Posterior cingulate gyrus (tissue), 11 donors: Measurements from ENCODE around the gene CADPS.
A peak's percentile ranks its signal among the peaks of the same experiment; 100 is the strongest.

Experiments
- DNase-seq, 10 donors: peaks; one replicate each; pipeline versions ENCODE4 v3.0.0 to v3.0.0-alpha.2; 2020 to 2021; ENCODE audit warnings: mixed read lengths in 3 of 10
- intact Hi-C: fragments of 100-400 bp; cut with DNase I; formaldehyde crosslinking; loops from one replicate; pipeline ENCODE4 v1.15.1; 2023

The CADPS gene

DNA sequence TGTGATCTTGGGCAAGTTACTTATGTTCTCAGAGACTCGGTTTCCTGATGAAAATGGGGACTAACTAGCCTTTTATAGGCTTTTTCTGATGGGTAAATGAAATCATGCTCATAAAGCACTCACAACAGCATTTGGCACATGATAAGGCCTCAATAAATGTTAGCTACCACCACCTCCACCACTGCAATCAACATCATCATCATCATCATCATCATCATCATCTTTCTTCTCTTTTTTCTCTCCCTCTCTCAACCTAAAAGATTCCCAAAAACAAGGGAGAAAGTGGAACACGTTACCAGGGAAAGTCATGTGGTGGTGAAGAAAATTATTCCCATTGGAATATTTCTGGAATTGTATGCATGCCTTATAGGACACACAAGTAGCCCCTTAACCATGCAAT lies 468.3 kb downstream of the CADPS start:
- intact Hi-C loops: no loop called here

DNA sequence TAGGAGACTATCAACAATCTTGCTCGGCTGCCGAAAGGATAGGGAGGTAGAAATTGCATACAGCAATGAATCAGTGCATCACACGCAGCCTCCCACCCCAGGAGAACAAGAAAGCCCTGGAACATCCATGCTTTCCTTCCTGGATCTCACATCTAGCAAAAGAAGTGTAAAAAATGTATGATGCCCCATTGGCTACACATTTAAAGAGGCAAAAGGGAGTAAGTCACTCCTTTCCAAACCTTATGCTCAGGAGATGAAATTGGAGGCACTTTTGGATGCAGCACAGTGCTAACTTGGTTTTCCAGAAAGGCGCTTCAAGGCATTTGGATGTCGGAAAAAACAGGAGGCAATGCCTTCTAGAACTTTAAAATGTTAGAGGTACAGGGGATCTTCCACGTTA lies 469.6 kb downstream of the CADPS start:
- intact Hi-C loops: no loop called here
- no peak for DNase-seq

More for the DNA sequence above, 468.3 kb downstream of the CADPS start:
- DNase-seq: no peak

DNA sequence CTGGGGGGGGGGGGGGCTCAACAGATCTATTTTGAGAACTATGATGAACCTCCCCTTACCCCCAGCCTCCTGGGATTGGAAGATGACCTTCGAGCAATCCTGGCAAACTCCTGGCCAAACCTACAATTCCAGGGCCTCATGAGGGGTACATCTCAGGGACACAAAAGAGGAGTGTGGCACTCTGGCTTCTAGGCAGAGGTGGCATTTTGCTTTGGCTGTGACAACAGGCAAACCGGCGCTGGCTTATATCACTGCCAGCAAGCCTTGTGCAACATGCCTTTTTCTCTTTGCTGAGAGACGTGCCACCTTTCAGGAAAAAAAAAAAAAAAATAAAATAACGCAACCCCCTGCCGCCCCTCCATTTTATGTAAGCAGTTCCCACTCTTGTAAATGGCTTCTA lies 470.1 kb downstream of the CADPS start:
- DNase-seq: no peak
- intact Hi-C loops: no loop called here

DNA sequence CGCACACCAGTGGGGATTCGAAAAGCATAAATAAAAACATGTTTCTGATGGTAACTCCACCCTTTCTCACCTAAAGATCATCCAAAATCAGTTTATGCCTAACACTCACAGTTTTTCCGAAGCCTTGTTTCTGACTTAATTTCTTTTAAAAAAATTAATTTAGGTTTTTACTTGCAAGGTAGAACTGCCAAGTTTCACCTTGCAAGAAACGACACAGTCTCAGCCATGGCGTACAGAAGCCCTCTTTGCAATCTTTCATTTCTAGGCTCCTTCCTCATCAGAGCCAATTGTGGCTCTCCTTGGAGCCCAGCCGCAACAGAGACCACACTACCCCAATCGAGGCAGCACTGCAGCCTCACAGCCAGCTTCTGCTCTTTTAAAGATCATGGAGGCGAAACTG lies 470.9 kb downstream of the CADPS start:
- DNase-seq: no peak
- intact Hi-C loops: no loop called here

DNA sequence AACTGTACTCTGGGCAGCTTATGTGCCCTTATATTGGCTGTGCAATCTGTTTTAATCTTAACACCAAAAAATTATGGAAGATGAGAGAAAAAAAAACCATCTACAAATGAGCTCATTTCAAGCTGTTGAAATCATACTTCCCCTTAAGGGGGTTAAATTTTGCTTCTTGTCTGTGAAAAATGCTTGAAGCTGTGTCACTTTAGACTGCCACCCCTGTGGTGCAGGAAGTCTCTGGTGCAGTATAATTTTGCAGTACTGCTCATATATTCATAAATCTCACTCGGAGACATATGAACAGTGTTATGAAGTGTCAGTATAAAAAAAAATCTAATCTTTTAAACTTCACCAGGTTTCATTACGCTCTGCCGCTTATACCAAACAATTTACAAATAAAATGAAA lies 471.5 kb downstream of the CADPS start:
- intact Hi-C loops: no loop called here

DNA sequence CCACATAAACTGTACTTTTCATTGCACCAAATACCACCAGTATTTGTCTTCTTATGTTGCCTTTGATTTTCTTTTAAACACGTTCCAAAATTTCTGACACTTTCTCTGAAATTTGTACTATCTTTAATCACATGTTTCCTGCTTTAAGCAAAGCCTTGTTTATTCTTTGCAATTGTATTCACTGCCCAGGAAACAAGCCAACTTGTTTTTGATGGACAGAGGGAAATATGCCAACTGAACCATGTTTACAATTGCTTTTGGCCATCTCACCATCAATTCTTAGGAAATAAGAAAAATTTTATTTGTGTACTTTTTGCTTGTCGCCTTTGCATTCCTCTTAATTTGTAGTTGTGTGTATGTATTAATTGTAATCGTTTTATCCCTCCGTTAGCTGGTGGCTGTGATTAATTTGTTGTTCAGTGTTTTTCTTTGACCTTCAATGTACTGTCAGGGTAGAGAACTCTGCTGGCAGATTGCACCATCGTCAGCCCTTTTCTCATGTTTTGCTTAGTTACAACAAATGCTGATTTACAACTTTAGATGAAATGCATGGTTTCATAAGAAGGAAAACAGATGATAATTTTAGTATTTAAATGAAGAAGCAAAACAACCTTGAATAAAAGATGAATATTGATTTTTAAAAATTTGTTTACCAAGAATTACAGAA lies 482.5 kb downstream of the CADPS start:
- intact Hi-C loops: no loop called here
- DNase-seq: no peak

More for the DNA sequence above, 471.5 kb downstream of the CADPS start:
- DNase-seq: no peak

DNA sequence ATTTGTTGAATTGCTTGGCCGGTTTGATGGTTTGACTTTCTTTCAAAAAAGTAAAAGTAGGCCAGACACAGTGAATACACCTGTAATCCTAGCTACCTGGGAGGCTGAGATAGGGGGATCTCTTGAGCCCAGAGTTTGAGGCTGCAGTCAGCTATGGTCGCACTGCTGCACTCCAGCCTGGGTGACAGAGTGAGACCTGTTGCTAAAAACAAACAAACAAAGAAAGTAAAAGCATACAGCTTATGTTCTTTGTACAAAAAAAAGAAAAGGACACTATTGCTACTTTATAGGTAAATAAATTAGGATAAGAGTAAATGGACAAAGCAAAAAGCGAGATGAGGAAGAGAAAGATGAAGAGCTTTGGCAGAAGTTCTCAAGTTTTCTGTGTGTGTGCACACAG lies 488.0 kb downstream of the CADPS start:
- intact Hi-C loops: no loop called here
- no peak for DNase-seq

DNA sequence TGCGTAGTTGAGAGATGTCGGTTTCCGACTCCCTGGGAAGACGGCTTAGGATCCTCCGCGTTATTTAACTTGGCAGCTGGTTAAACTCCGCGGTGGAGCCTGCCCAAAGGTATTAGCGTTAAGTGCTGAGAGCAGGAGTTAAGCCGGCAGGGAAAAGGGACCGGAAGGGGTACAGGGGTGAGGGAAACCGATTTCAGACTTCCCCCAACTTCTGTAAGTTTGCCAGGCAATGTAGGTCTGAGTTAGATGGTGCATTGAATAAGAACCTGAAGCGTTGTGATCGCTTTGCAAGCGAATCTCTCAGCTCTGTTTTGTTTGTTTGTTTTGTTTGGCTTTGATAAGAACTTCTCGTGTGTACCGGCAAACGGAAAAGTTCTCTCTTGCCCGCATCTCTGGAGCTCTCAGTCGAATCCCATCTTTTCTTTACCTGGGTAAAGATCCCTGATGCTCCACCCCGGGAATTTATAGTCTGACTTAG lies 495.9 kb downstream of the CADPS start:
- intact Hi-C loops: no loop called here
- peak in 1 of 10 donors; percentile 47 for DNase-seq

DNA sequence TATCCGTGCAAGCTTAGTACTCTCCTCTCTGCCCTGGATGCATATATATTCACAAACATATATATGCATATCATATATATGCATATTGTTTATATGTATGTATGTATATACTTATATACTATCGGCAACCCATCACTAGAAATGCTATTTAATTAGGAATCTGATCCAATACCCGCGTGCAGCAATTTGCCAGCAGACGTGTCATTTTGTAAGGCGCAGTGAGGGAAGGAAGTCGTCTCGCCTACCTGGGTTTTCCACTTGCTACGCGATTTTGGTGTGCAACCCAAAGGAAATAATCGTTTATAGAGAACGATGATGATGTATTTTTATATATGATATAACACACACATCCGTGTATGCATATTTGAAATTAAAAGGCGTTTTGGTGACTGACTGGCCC lies 496.3 kb downstream of the CADPS start:
- DNase-seq: no peak
- intact Hi-C loops: no loop called here

DNA sequence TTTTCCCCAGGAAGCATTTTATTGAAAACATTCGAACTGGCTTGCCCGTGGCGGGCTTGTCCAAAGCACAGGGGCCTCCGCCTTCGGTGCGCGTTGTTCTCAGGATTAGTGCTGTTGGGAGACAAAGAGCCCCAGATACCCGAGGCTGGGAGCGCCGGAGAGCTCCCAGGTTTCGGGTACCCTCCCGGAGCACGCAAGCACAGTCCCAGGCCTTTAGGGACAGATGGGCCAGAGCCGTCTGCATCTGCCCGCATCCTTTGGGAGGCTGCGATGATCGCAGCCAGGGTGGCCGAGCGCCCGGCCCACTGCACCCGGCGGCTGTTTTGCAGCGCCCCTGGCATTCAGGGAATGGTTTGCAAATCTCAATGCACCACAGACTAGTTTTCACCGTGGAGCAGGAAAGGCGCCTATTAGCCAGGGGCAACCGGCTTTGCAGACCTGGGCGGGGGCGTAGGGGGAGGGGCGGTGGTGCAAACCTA lies 496.9 kb downstream of the CADPS start:
- DNase-seq: peak in 2 of 10 donors; percentile 67 to 79
- intact Hi-C loops: no loop called here

DNA sequence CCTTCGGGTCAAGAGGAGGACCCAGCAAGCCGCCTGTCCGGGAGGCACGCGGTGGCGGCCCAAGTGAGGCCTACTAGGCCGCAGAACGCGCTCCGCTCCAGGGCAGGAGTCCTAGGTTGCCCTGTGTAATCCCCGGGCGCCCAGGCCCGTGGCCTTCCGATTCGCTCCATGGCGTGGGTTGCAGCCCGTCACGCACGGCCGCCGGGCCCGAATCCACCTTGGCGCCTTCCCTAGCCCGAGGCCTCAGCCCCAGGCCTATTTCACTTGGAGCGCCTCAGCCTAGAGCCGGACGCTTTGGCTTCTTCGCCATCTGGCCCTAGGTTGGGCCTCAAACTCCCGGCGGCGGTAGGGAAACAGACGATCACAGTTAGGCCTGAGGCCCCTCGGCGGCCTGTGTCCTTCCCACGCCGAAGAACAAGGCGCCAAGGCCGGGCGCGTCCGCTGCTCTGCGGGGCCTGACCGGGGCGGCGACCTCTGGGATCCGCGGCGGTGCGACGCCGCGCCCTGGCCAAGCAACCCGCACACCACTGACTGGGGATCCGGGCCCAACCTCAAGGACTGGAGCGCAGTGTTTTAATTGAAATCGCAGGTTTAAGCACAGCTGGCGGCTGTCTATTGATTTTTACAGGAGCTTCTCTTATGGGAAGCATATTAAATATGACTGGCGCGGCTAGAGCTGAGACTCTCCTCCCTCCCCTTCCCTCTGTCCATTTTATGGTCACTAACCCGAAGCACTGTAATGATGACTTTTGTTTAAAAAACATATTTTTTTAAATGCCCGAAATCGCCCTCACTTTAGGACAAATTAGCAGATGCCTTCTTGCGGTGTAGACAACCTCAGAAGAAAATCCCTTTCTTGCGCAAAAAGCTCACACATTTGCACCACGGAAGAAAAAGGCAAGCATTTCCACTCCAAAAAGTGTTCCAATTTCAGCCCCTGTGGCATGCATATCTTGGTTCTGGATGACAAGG lies 498.0 kb downstream of the CADPS start:
- peak in 1 of 10 donors; percentile 84 for DNase-seq
- intact Hi-C loops: no loop called here

DNA sequence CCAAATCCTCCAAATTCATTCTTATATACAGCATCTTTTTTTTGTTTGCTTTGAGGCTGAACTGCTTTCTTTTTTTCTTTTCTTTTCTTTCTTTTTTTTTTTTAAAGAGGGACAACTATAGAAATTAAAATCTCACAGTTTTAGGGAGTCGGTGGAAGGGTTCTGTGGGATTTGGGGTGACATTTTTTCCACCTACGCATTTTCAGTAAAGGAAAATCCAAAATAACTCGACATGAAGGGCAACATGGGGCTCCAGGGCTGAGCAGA lies 498.8 kb downstream of the CADPS start:
- no peak for DNase-seq

DNA sequence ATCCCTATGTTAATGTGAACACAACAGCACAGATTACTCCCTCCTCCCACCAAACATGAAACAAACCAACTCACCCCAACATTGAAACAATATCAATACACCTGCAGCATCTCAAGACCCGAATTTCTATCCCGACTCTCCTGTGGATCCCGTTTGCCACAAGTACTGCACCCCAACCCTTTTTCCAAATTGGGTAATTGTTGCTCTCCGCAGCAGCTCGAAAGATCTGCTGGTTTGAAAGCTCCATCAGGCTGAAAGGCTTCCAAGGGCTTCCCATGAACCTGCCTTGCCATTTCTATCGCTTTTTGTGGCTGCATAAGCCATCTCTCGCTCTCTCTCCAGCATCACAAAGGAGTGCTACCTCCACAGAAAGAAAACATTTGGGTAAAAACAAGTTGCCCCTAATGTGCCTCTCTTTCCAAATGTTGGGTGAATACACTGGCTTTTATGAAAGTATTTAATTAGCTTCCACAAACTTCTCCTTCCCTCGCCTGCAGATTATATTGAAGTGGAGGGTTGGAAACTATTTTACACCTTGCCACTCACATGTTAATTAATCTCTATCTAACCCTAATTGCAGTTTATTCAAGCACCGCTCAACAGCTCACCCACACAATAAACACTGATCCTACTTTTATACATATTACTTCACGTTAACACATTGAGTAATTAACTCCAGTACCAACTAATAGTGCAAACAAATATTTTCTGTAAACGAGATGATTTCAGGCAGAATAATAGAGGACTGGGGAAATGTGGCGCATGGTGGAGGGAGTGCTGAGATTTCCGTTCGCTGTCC lies 499.4 kb downstream of the CADPS start:
- no peak for DNase-seq
- intact Hi-C loops: no loop called here

More for the DNA sequence above, 498.8 kb downstream of the CADPS start:
- intact Hi-C loops: no loop called here

DNA sequence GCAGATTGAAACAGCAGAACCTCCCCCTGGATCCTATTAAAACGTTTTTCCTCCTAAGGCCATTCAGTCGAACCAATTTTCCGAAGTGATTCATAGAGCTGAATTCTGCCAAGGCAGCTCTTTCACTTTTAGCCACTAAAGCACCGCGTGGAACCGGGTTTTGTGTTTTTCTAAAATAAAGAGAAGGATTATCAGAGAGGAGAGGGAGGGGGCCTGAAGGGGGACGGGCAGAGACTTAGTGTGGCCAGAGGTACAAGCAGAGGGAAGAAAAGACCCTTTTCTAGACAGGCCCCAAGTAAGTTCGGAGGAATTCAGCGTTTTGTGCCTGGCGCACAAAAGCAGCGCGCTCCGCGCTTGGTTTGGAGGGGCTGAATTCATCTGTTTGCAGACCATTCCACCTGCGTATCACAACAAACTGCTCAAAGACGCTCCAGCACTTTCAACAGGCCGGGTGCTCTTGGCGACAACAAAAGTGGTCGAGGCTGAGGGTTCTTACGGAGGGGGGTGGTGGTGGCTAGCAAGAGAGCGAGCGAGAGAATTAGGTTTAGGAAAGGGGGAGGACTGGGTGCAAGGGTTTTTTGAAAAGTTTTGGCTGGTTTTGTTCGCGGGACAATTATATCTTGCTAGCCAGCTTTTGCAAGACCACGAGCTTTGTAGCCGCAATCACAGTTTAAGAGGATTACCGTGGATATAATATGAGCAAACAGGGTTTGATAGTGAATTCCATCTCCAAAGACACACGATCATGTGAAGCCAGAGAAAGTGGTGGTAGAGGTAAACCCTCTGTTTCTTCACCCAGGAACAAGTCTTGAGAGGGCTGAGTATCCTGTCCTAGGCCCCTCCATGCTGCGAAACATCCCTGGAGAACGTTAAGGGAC lies 500.6 kb downstream of the CADPS start:
- intact Hi-C loops: no loop called here
- DNase-seq: no peak

DNA sequence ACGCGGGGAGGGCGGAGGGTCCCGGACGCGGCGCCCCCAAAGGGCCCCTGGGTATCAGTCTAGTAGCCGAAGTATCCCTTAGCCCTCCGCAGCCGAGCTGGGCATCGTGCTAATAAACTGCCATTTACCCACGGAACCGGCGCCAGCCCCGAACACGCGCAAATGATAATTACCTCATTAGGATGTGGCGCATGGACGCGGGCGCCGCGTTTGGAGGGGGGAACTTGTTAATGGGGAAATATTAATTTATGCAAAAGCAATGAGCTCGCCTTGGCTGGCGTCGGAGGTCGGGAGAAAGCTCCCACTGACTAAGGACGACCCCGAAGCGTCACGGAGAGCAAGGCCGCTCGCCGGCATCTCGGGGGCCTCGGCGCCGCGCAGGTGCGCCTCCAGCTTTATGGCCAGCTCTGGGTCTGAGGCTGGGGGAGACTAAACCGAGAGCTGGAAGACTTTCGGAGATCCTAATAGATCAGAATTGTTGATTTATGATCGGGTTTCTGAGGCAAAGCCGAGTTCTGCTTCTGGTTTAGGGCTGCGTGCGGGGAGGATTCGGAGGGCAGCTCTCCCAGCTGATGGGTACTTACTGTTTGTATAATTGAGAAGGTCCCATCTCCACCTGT lies 501.4 kb downstream of the CADPS start:
- intact Hi-C loops: no loop called here
- peak in 3 of 10 donors; percentile 22 to 74 (median 68) for DNase-seq

DNA sequence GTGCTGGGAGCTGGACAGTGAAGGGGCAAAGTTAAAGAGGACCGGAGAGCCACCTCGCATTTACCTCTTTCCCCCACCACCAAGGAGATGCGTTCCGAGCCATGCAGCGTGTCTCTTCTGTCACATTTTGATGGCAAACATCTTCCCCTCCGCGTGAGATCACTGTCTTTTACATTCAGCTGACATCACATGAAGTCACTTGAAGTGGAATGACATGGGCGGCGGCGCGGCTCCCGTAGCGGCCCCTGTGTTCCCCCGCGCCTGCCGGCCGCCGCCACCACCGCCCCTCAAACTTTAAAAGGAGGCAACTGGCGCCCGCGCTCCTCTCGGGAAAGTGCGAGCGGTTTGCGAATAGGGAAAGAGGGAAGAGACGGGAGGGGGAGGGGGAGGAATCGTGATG lies 502.0 kb downstream of the CADPS start, which contains the start of gene FEZF2:
FEZF2 (minus strand) TSS at position 336 of the 400 bp plus-strand sequence. CDS start 682 bp downstream, outside the sequence.
- DNase-seq: peak in 2 of 10 donors; percentile 75 to 81
- intact Hi-C loops: no loop called here

DNA sequence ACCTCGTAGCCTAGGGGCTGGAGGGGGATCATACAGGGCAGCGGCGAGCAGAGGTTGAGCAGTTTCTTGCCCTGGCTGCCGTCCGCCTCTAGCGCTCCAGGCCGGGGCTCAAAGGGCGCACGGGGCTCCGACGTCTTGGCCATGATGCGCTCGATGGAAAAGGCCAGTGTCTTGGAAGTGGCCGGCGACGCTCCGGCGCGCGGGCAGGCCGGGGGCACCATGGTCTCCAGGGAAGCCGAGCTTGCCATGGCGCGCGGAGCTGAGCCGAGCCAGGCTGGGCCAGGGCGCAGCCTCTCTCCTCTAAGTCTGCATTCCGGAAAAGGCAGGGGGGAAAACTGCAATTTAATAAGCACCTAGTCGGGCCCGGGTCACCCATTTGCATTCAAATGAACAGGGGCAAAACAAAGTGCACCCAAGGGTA lies 502.6 kb downstream of the CADPS start:
- intact Hi-C loops: no loop called here
- DNase-seq: peak in 1 of 10 donors; percentile 75

DNA sequence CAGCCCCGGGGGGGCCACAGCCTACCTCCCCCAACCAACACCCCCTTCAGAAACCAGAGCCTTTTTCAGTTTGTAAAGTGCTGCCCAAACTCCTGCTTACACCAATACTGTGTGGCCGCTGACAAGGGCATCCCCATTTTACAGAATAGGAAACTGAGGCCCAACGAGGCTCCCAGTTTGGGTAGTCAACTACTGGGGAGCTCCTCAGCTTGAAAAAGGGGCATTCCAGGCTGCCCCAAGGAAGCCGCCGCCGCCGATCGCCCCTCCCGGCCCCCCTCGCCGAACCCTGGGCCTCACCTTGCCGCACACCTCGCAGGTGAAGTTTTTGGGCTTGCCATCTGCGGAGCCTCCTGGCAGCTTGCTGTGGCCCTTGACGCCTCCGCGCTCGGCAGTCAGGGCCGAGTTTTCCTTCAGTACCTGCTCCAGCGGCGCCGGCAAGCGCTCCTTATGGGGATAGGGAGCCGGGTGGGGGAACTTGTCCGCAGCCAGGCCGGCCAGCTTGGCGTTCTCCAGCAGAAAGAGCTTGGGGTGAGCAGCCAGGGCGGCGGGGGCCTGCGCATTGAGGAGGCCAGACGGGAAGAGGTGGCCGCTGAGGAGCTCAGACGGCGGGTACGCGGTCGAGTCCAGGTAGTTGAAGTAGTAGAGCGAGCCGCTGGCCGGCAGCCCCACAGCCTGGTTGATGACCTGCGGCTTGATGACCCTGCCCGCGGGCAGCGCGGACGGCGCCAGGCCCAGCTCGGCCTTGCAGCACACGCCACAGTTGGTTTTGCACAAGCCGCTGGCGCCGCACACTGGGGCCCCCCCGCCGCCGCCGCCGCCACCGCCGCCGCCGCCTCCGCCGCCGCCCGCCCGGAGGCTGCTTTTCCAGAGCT lies 503.3 kb downstream of the CADPS start:
- DNase-seq: peak in 1 of 10 donors; percentile 82
- intact Hi-C loops: no loop called here
